ENCODE measurements around the gene HUS1B.

DNA sequence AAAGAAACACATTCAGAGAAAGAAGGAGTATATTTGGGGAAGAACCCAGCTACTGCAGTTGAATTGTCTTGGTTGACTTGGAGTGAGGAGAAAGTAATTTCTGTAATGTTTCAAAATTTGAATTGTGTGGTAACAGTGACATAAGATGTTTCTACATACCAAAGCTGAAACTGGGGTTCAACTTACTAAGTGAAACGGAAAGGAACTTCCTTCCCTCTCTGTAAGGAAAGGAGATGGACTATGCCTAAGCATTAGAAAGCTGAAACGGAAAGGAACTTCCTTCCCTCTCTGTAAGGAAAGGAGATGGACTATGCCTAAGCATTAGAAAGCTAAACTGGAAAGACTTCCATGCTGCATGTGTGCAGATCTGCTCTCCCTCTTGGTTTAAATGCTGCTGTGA is 46.0 kb downstream of the HUS1B start:
- TF ChIP-seq ATF1 (CRISPR knock-in tag; IDR thresholded peaks at IDR 0.05): no peak
- TF ChIP-seq, protein P1, sequence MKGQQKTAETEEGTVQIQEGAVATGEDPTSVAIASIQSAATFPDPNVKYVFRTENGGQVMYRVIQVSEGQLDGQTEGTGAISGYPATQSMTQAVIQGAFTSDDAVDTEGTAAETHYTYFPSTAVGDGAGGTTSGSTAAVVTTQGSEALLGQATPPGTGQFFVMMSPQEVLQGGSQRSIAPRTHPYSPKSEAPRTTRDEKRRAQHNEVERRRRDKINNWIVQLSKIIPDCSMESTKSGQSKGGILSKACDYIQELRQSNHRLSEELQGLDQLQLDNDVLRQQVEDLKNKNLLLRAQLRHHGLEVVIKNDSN (CRISPR knock-in tag; IDR thresholded peaks at IDR 0.05): no peak
- TF ChIP-seq, protein P2, sequence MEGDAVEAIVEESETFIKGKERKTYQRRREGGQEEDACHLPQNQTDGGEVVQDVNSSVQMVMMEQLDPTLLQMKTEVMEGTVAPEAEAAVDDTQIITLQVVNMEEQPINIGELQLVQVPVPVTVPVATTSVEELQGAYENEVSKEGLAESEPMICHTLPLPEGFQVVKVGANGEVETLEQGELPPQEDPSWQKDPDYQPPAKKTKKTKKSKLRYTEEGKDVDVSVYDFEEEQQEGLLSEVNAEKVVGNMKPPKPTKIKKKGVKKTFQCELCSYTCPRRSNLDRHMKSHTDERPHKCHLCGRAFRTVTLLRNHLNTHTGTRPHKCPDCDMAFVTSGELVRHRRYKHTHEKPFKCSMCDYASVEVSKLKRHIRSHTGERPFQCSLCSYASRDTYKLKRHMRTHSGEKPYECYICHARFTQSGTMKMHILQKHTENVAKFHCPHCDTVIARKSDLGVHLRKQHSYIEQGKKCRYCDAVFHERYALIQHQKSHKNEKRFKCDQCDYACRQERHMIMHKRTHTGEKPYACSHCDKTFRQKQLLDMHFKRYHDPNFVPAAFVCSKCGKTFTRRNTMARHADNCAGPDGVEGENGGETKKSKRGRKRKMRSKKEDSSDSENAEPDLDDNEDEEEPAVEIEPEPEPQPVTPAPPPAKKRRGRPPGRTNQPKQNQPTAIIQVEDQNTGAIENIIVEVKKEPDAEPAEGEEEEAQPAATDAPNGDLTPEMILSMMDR (IDR thresholded peaks at IDR 0.05): no peak
- no peak for TF ChIP-seq ZNF219 (CRISPR knock-in tag; IDR thresholded peaks at IDR 0.05; ENCODE audit: borderline replicate concordance)
- TF ChIP-seq, protein P3, sequence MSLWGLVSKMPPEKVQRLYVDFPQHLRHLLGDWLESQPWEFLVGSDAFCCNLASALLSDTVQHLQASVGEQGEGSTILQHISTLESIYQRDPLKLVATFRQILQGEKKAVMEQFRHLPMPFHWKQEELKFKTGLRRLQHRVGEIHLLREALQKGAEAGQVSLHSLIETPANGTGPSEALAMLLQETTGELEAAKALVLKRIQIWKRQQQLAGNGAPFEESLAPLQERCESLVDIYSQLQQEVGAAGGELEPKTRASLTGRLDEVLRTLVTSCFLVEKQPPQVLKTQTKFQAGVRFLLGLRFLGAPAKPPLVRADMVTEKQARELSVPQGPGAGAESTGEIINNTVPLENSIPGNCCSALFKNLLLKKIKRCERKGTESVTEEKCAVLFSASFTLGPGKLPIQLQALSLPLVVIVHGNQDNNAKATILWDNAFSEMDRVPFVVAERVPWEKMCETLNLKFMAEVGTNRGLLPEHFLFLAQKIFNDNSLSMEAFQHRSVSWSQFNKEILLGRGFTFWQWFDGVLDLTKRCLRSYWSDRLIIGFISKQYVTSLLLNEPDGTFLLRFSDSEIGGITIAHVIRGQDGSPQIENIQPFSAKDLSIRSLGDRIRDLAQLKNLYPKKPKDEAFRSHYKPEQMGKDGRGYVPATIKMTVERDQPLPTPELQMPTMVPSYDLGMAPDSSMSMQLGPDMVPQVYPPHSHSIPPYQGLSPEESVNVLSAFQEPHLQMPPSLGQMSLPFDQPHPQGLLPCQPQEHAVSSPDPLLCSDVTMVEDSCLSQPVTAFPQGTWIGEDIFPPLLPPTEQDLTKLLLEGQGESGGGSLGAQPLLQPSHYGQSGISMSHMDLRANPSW (CRISPR knock-in tag; conservative IDR thresholded peaks at IDR 0.05; ENCODE audit: low read depth): no peak
- TF ChIP-seq KAT7 (CRISPR knock-in tag; IDR thresholded peaks at IDR 0.05; ENCODE audit: borderline replicate concordance): no peak
- no peak for TF ChIP-seq ESRRA (CRISPR knock-in tag; IDR thresholded peaks at IDR 0.05; ENCODE audit: borderline replicate concordance)
- TF ChIP-seq FOXJ3 (CRISPR knock-in tag; IDR thresholded peaks at IDR 0.05; ENCODE audit: borderline replicate concordance): no peak
- TF ChIP-seq TEAD4 (CRISPR knock-in tag; IDR thresholded peaks at IDR 0.05): no peak
- TF ChIP-seq, protein P4, sequence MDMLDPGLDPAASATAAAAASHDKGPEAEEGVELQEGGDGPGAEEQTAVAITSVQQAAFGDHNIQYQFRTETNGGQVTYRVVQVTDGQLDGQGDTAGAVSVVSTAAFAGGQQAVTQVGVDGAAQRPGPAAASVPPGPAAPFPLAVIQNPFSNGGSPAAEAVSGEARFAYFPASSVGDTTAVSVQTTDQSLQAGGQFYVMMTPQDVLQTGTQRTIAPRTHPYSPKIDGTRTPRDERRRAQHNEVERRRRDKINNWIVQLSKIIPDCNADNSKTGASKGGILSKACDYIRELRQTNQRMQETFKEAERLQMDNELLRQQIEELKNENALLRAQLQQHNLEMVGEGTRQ (CRISPR knock-in tag; IDR thresholded peaks at IDR 0.05): no peak
- no peak for TF ChIP-seq SMAD3 (CRISPR knock-in tag; IDR thresholded peaks at IDR 0.05; ENCODE audit: borderline replicate concordance)
